CD4-positive, CD25-positive, alpha-beta regulatory T cell (primary cell): ENCODE results near the gene EIF4A3. TPM values are rescaled to one million over a fixed set of nuclear protein-coding genes. Genes with fewer than 3 reads are reported as not detected.
A peak's percentile ranks its signal among the peaks of the same experiment; 100 is the strongest.

ENCODE experiments used
- ATAC-seq, 2 donors: fragments of 150-1000 bp; cut with Tn5 transposase; one replicate each; pipeline ENCODE4 v1.10.0; 2021; ENCODE audit warnings: low read depth in 2 of 2, moderate number of reproducible peaks in 2 of 2, moderate library complexity in 1 of 2
- DNase-seq, 3 donors: peaks; one replicate each; pipeline versions ENCODE4 v3.0.0 to v3.0.0-alpha.2; 2012 to 2022; ENCODE audit warnings: mixed read lengths in 1 of 3
- H3K27ac ChIP-seq: one replicate; pipeline ENCODE4 v1.7.0; 2013; ENCODE audit warnings: mild to moderate bottlenecking, low read length; ENCODE audit not compliant: insufficient read depth, poor library complexity, severe bottlenecking
- H3K27me3 ChIP-seq: one replicate; pipeline ENCODE4 v1.7.0; 2013; ENCODE audit warnings: low read length; ENCODE audit not compliant: control insufficient read depth, insufficient read depth
- H3K36me3 ChIP-seq: one replicate; pipeline ENCODE4 v1.7.0; 2013; ENCODE audit warnings: mild to moderate bottlenecking, low read length, moderate library complexity; ENCODE audit not compliant: control insufficient read depth, insufficient read depth
- H3K4me1 ChIP-seq: 2 replicates; pipeline ENCODE4 v1.7.0; 2013; ENCODE audit warnings: mild to moderate bottlenecking, low read length; ENCODE audit not compliant: insufficient read depth, control insufficient read depth, poor library complexity, severe bottlenecking
- H3K4me3 ChIP-seq: one replicate; pipeline ENCODE4 v1.7.0; 2013; ENCODE audit warnings: low read depth, mild to moderate bottlenecking, low read length, moderate library complexity
- H3K9me3 ChIP-seq, 2 experiments: 1 replicate in 1 of 2; 2 replicates in 1 of 2; pipeline ENCODE4 v1.7.0; 2013; ENCODE audit warnings: low read length in 2 of 2, mild to moderate bottlenecking in 1 of 2, moderate library complexity in 1 of 2; ENCODE audit not compliant: control insufficient read depth in 2 of 2
- H3K27ac Mint-ChIP-seq, 3 donors: one replicate each; pipeline ENCODE4 v1.8.0; 2020 to 2022; ENCODE audit warnings: mild to moderate bottlenecking in 3 of 3, mixed read lengths in 3 of 3, moderate library complexity in 2 of 3
- H3K27me3 Mint-ChIP-seq: one replicate; pipeline ENCODE4 v1.8.0; 2022; ENCODE audit warnings: mild to moderate bottlenecking, mixed read lengths
- H3K36me3 Mint-ChIP-seq: one replicate; pipeline ENCODE4 v1.8.0; 2020; ENCODE audit warnings: mixed read lengths
- H3K4me1 Mint-ChIP-seq, 4 donors: one replicate each; pipeline ENCODE4 v1.8.0; 2020 to 2022; ENCODE audit warnings: mixed read lengths in 4 of 4, mild to moderate bottlenecking in 1 of 4
- H3K4me3 Mint-ChIP-seq, 4 donors: one replicate each; pipeline ENCODE4 v1.8.0; 2020 to 2022; ENCODE audit warnings: mild to moderate bottlenecking in 4 of 4, mixed read lengths in 4 of 4, moderate library complexity in 3 of 4
- H3K9me3 Mint-ChIP-seq, 7 donors: one replicate each; pipeline ENCODE4 v1.8.0; 2020 to 2022; ENCODE audit warnings: mixed read lengths in 7 of 7, mild to moderate bottlenecking in 3 of 7, moderate library complexity in 2 of 7
- polyA plus RNA-seq, 4 donors: library from polyadenylated mRNA; unstranded; fragments of 300-500 nt; fragmentation: Illumina TruSeq; gene quantifications; one replicate each; pipeline ENCODE4 v1.2.3, GENCODE V29; 2021
- total RNA-seq: library from RNA; stranded (reverse); gene quantifications from one replicate; pipeline ENCODE4 v1.2.3, GENCODE V29; 2022

EIF4A3 gene
- total and polyA plus RNA-seq, 5 donors from 2014 or later: 91.7 to 122 (median 108) TPM

- Histone ChIP-seq H3K27me3 (no peaks in the 10 kb centered on the region), H3K36me3 (no peaks in the 10 kb centered on the region), H3K27ac (no peak overlapping the region), H3K4me3 (no peak overlapping the region), H3K4me1 (peaks cover 8% of the 10 kb centered on the region), H3K9me3 (peaks cover 5 to 10% of the 10 kb centered on the region in 2 experiments)
- DNase-seq (no peak), ATAC-seq (no peak)
- Mint-ChIP-seq H3K4me1 (peaks cover 0 to 19% (median 3%) of the 10 kb centered on the region in 4 donors), H3K9me3 (peaks cover 0 to 9% (median 0%) of the 10 kb centered on the region in 7 donors), H3K36me3 (no peaks in the 10 kb centered on the region), H3K27ac (no peak overlapping the region), H3K27me3 (peaks cover 4% of the 10 kb centered on the region), H3K4me3 (no peak overlapping the region)
These were observed 7.2 kb upstream of the EIF4A3 start for GRCh38 chr17:80154166-80154565.

DNA sequence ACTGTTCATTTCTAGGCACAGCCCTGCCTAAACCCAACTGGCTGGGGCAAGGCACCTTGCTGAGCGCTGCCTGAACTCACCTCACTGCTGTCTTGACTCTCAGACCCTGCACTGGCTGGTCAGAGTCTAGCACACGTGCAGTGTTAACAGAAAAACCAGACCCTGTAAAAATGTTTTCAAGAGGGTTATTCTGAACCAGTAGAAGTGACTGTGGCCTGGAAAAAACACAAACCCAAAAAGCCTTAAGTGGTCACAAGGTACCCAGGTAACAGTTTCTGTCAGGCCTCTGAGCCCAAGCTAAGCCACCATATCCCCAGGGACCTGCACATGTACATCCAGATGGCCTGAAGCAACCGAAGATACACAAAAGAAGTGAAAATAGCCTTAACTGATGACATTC, 6.1 kb upstream of the EIF4A3 start:
- Mint-ChIP-seq H3K9me3 (peaks cover 0 to 9% (median 0%) of the 10 kb centered on the region in 7 donors), H3K4me3 (peak overlapping the region in 1 of 4 donors; percentile 9), H3K27me3 (peaks cover 4% of the 10 kb centered on the region), H3K4me1 (peaks cover 0 to 30% (median 4%) of the 10 kb centered on the region in 4 donors), H3K36me3 (no peaks in the 10 kb centered on the region), H3K27ac (no peak overlapping the region)
- DNase-seq: no peak
- no peaks in the 10 kb centered on the region for H3K36me3 ChIP-seq
- peaks cover 5 to 10% of the 10 kb centered on the region in 2 experiments for H3K9me3 ChIP-seq
- no peak for ATAC-seq
- peaks cover 14% of the 10 kb centered on the region for H3K4me1 ChIP-seq
- no peaks in the 10 kb centered on the region for H3K27me3 ChIP-seq
- no peak overlapping the region for H3K4me3 ChIP-seq
- H3K27ac ChIP-seq: no peak overlapping the region

- no peaks in the 10 kb centered on the region for H3K27me3 Mint-ChIP-seq
These were observed 5.3 kb upstream of the EIF4A3 start for GRCh38 chr17:80152081-80152702.

DNA sequence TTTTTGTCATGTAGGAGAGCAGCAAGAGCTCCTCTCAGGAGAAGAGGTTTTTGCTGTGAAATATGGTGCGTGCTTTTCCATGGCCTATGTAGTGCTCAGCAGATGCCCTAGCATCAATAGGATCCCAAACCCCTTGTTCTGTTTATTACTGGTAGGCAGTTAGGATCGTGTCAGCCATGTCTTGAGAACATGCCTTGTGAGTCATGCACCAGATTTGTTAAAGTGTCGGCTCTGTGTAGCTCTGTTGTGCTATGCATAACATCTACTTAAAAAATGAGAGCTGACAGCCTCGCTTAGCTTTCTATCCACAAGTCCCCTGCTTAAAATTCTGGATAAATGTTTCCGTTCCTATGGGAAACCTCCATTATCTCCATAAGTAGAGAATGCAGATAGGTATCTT, 4.4 kb upstream of the EIF4A3 start:
- no peak for ATAC-seq
- DNase-seq: no peak
- Mint-ChIP-seq H3K27me3 (no peaks in the 10 kb centered on the region), H3K4me1 (peaks cover 0 to 39% (median 9%) of the 10 kb centered on the region in 4 donors), H3K4me3 (peak overlapping the region in 2 of 4 donors; percentile 59 to 87), H3K27ac (no peak overlapping the region), H3K36me3 (peaks cover 3% of the 10 kb centered on the region), H3K9me3 (peaks cover 0 to 9% (median 0%) of the 10 kb centered on the region in 7 donors)
- H3K4me1 ChIP-seq: peaks cover 17% of the 10 kb centered on the region
- H3K27ac ChIP-seq: no peak overlapping the region
- no peaks in the 10 kb centered on the region for H3K36me3 ChIP-seq
- no peaks in the 10 kb centered on the region for H3K27me3 ChIP-seq
- peaks cover 4 to 10% of the 10 kb centered on the region in 2 experiments for H3K9me3 ChIP-seq
- no peak overlapping the region for H3K4me3 ChIP-seq

More at GRCh38 chr17:80152081-80152702, 5.3 kb upstream of the EIF4A3 start:
- Mint-ChIP-seq H3K4me3 (peak overlapping the region in 3 of 4 donors; percentile 9 to 87 (median 34)), H3K36me3 (peaks cover under 1% of the 10 kb centered on the region), H3K9me3 (peaks cover 0 to 9% (median 0%) of the 10 kb centered on the region in 7 donors), H3K4me1 (peaks cover 0 to 34% (median 7%) of the 10 kb centered on the region in 4 donors), H3K27ac (peak overlapping the region in 1 of 3 donors; percentile 43)
- peak in 1 of 3 donors; percentile 43 for DNase-seq
- H3K4me3 ChIP-seq: no peak overlapping the region
- no peak overlapping the region for H3K27ac ChIP-seq
- peaks cover 5 to 10% of the 10 kb centered on the region in 2 experiments for H3K9me3 ChIP-seq
- ATAC-seq: no peak
- no peaks in the 10 kb centered on the region for H3K36me3 ChIP-seq
- H3K4me1 ChIP-seq: peaks cover 17% of the 10 kb centered on the region
- no peaks in the 10 kb centered on the region for H3K27me3 ChIP-seq

GRCh38 chr17:80146121-80147034, 550 bp downstream of the EIF4A3 start:
- no peaks in the 10 kb centered on the region for H3K9me3 ChIP-seq
- H3K36me3 ChIP-seq: peaks cover 31% of the 10 kb centered on the region
- Mint-ChIP-seq H3K4me1 (peaks cover 14 to 53% (median 25%) of the 10 kb centered on the region in 4 donors), H3K9me3 (no peaks in the 10 kb centered on the region), H3K4me3 (peak overlapping the region; percentile 98 to 99 (median 98)), H3K27ac (peak overlapping the region; percentile 99 to 100 (median 100)), H3K36me3 (peaks cover 11% of the 10 kb centered on the region), H3K27me3 (no peaks in the 10 kb centered on the region)
- ATAC-seq (peak in 1 of 2 donors; percentile 0), DNase-seq (peak in 2 of 3 donors; percentile 28 to 58)
- peak overlapping the region; percentile 87 for H3K4me3 ChIP-seq
- no peaks in the 10 kb centered on the region for H3K27me3 ChIP-seq
- peaks cover 33% of the 10 kb centered on the region for H3K4me1 ChIP-seq
- peak overlapping the region; percentile 91 for H3K27ac ChIP-seq

DNA sequence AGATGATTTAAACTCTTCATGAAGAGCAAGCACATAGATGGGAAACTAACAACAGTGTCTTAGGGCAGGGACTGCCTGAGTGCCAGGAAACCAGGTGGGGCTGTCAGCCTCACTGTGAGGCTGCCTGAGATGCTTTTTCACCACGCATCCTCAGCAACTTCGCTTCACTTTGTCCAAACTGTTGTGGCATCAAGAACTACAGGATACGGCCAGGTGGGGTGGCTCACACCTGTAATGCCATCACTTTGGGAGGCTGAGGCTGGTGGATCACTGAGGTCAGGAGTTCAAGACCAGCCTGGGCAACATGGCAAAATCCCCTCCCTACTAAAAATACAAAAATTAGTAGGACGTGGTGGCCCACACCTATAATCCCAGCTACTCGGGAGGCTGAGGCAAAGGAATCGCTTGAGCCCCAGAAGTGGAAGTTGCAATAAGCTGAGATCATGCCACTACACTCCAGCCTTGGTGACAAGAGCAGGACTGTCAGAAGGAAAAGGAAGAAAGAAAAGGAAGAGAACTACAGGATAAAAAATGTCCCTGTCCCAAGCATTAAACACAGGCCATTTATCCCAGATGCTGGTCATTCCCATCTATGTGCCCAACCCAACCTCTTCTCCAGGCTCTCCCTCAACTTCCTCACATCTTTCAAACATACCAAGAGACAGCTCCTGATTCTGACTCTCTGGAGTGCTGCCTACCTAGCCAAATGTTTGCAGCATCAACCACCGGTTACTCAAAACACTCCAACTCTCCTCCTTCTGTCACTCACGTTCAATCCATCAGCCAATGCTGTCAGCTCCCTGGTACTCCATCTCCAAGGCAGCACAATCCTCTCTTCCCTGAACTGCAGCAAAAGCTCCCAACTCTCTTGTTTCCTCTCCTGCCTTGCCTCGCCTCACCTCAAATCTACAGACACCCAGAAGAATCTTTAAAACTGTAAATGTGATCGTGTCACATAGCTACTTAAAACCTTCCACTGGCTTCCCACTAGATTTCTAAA, 1.6 kb downstream of the EIF4A3 start:
- Mint-ChIP-seq H3K36me3 (peaks cover 17% of the 10 kb centered on the region), H3K4me1 (peaks cover 14 to 50% (median 26%) of the 10 kb centered on the region in 4 donors), H3K27me3 (no peaks in the 10 kb centered on the region), H3K27ac (peak overlapping the region; percentile 22 to 100 (median 87)), H3K9me3 (no peaks in the 10 kb centered on the region), H3K4me3 (peak overlapping the region; percentile 83 to 98 (median 89))
- peak overlapping the region; percentile 87 for H3K4me3 ChIP-seq
- H3K27me3 ChIP-seq: no peaks in the 10 kb centered on the region
- H3K4me1 ChIP-seq: peaks cover 33% of the 10 kb centered on the region
- H3K9me3 ChIP-seq: no peaks in the 10 kb centered on the region
- peaks cover 41% of the 10 kb centered on the region for H3K36me3 ChIP-seq
- no peak overlapping the region for H3K27ac ChIP-seq
- no peak for ATAC-seq
- DNase-seq: peak in 1 of 3 donors; percentile 62

DNA sequence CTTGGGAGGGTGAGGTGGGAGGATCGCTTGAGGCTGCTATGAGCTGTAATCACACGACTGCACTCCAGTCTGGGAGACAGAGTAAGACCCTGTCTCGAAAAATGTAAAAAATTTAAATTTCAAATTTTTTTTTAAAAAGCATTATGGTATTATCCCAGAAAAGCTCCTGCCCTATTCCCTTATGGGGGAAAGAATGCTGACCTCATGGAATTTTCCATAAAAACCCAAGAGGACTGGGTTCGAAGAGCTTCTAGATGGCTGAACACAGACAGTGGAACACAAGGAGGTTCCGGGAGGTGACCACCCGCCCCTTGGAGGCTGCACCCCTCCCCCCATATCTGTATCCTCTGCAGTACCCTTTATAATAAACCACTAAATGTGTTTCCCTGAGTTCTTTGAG, 4.0 kb downstream of the EIF4A3 start:
- H3K9me3 ChIP-seq: no peaks in the 10 kb centered on the region
- Mint-ChIP-seq H3K4me1 (peaks cover 14 to 35% (median 25%) of the 10 kb centered on the region in 4 donors), H3K27me3 (no peaks in the 10 kb centered on the region), H3K27ac (no peak overlapping the region), H3K9me3 (no peaks in the 10 kb centered on the region), H3K4me3 (no peak overlapping the region), H3K36me3 (peaks cover 36% of the 10 kb centered on the region)
- peaks cover 27% of the 10 kb centered on the region for H3K4me1 ChIP-seq
- H3K27ac ChIP-seq: no peak overlapping the region
- ATAC-seq (no peak), DNase-seq (no peak)
- H3K36me3 ChIP-seq: peaks cover 65% of the 10 kb centered on the region
- no peaks in the 10 kb centered on the region for H3K27me3 ChIP-seq
- no peak overlapping the region for H3K4me3 ChIP-seq
